HG02763 (cell line): ENCODE results near the gene SGPL1.
"Not testable (repeated sequence)": the region's sequence is repeated elsewhere in the genome, so short reads cannot be mapped to it uniquely, and the experiment has no call there.

ENCODE experiments used
- ATAC-seq: cut with Tn5 transposase; IDR thresholded peaks from one replicate; pipeline ENCODE4 v1.9.1; 2021; ENCODE audit warnings: mild to moderate bottlenecking, moderate library complexity; ENCODE audit not compliant: unreplicated experiment

The SGPL1 gene, protein sequence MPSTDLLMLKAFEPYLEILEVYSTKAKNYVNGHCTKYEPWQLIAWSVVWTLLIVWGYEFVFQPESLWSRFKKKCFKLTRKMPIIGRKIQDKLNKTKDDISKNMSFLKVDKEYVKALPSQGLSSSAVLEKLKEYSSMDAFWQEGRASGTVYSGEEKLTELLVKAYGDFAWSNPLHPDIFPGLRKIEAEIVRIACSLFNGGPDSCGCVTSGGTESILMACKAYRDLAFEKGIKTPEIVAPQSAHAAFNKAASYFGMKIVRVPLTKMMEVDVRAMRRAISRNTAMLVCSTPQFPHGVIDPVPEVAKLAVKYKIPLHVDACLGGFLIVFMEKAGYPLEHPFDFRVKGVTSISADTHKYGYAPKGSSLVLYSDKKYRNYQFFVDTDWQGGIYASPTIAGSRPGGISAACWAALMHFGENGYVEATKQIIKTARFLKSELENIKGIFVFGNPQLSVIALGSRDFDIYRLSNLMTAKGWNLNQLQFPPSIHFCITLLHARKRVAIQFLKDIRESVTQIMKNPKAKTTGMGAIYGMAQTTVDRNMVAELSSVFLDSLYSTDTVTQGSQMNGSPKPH

DNA sequence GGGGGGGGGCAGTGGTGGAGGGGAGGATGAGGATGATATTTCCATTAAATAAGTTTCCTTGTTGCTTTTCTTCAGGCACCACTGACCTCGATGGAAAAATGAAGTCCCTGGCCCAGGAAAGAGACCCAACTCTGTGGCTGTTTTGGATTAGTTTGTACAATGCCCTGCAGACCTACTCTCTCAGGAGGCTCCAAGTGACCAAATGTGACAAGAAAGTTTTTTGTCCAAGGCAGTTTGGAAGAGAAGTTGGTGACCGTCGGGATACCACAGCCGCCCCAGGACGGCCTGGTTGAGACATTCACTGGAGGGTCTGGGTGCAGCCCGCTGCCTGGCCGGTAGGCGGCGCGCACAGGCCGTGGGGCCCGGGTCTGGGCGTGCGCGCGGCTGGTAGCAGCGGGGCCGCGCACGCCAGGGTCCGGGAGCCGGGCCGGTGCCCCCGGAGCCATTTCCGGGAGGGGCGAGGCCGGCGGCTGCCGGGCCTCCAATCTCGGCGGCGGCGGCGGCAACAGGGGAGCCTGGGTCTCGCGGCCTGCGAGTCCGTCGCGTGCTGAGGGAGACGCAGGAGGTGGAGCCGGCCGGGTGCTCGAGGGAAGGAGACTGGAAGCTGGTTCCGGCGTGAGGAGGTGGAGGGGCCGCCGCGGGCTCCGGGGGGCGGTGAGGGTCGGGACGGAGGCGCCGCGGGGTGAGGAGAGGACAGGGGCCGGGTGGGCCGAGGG, at the start of gene SGPL1:
Gene SGPL1 (plus strand): TSS at position 445 of the 716 bp plus-strand sequence. CDS start 906 bp downstream, outside the sequence.
- ATAC-seq: peak; percentile 95

GRCh38 chr10:70768026-70768685, 47.6 kb upstream of the SGPL1 start:
- not testable (repeated sequence) for ATAC-seq

- ATAC-seq: no peak
These were observed 46.6 kb upstream of the SGPL1 start for GRCh38 chr10:70769121-70769520.

- no peak for ATAC-seq
These were observed 45.7 kb upstream of the SGPL1 start for GRCh38 chr10:70770001-70770400.

GRCh38 chr10:70770516-70770915, 45.2 kb upstream of the SGPL1 start:
- ATAC-seq: not testable (repeated sequence)

- no peak for ATAC-seq
These were observed 44.2 kb upstream of the SGPL1 start for GRCh38 chr10:70771311-70772194.

DNA sequence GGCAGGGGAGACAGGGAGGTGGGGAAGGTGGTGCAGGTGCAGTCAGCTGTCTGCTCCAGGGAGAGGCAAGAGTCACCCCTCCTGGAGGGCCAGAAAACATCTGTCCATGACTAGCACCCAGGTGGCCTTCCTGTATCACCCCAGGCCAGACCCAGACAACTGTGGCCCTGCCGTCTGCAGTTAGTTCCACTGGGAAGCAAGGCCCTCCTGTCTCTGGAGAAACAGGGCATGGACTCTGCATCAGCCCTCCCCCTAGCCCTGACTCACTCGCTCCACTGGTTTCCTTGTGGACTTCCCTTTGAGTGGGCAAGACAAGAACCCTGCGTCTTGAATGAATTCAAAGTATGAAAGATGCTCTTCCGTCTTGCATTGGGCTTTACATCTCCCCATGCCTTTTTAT, 43.1 kb upstream of the SGPL1 start:
- no peak for ATAC-seq

DNA sequence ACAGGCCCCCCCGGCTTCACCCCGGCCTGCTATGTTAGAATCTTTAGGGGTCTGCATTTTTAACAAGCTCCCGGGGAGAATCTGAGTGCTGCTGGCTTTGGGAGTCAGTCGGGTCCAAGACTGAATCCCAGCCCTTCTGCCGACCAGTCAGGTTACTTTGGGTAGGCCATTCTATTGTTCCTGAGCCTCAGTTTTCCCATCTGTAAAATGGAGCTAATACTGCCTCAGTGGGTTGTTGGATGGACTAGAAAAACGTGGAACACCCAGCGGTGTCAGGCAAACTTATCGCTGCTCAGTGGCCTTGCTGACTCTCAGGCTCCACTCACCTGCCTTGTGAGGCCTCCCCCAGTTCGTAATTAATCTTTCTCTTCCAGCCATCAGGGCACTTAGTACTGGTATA, 42.3 kb upstream of the SGPL1 start:
- ATAC-seq: no peak

DNA sequence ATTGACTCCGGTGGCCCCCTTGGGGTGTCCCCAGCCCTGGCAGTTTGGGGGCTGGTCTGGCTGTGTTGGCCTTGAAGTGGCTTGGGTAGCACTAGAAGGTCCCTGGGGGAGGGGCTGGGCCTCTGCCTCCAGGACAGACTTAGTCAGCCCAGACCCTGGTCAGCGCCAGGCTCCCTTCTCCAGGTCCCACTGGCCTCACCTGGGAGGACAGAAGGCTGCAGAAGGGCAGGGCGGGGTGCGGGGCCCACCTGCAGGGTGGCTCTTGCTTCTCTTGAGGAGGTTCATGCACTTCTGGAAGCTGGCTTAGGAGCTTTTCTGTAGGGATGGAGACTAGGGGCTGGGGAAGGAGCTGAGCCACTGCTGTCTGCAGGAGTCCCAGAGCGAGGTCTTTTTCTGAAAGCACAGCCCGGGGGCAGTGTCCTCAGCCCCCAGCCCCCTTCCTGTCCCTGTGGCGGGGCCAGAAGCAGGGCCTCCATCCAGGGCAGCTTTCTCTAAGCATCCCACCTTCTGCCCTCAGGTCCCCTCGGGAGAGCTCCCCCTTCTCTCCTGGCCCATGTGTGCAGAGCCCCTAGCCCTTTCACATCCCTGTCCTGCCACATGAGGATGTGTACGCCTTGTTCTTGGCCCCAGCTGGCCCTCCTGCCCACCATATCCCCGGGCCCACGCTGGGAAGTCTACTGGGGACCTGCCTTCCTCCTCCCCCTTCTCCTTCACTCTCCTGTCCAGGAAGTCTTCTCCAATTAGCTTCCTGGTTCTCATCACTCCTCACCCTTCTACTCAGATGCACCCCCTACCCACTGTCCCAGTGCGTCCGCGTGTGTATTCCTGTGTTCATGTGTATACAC, 41.6 kb upstream of the SGPL1 start:
- ATAC-seq: no peak

DNA sequence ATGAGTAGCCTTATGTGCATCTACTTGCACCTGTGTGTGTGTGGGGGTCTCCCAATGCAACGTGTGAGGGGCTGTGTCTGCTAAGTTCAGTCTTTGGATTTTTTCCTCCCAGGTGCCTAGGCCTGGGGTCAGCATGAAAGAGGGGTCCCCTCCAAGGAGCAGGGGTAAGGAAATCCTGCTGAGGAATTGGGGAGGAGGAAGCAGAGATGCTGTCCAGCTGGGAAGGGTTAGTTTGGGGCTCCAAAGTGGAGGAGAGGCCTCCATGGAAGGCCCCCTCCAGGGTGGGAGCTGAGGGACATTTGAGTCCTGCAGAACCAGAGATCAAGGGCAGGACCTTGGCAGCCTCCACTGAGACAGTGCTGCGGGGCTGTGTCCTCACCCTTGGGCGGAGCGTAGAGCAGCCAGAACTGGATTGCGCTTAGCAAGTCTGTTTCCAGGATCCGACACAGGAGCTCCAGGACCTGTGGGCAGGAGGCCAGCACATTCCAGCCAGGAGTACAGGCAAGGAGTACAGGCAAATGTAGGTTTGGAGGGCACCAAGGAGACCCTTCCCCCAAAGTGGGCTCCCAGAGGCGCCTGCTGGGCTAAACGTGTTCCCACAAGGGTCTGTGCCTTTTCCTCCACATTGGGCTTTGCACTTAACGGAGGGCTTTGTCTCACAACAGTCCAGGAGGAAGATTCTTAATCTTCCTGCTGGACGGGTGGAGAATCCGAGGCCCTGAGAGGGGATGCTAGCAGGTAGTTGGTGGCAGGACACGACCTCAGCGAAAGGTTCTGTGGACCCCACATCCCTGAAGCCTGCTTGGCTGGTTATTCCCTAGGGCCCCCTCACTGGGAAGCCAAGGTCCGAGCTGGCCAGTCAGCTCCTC, 40.7 kb upstream of the SGPL1 start:
- no peak for ATAC-seq

- ATAC-seq: no peak
These were observed 39.9 kb upstream of the SGPL1 start for GRCh38 chr10:70775679-70776454.

DNA sequence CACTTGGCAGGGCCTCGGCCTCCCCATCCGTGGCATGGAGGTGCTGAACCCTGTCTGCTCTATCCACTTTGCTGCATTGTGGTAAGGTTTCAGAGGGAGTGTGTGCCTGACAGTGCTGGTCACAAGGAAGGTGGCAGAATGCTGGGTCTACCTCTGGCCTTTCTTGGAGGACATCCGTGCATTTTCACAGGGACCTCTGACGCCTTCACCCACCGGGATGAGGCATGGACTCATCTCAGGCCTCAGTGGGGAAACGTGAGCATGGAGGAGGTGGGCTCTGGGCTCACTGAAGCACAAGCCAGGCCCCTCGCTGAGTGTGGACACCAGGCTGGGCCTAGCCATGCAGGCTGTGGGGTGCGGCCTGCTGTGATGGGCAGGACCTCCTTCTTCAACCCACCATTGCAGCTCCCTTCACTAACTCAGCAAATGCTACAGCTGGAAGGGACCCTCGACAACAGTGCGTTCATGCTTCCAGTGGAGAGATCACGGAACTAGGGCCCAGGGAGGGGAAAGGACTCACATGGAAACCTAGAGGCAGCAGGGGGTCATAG, 39.2 kb upstream of the SGPL1 start:
- no peak for ATAC-seq

GRCh38 chr10:70777063-70777875, 38.5 kb upstream of the SGPL1 start:
- no peak for ATAC-seq

DNA sequence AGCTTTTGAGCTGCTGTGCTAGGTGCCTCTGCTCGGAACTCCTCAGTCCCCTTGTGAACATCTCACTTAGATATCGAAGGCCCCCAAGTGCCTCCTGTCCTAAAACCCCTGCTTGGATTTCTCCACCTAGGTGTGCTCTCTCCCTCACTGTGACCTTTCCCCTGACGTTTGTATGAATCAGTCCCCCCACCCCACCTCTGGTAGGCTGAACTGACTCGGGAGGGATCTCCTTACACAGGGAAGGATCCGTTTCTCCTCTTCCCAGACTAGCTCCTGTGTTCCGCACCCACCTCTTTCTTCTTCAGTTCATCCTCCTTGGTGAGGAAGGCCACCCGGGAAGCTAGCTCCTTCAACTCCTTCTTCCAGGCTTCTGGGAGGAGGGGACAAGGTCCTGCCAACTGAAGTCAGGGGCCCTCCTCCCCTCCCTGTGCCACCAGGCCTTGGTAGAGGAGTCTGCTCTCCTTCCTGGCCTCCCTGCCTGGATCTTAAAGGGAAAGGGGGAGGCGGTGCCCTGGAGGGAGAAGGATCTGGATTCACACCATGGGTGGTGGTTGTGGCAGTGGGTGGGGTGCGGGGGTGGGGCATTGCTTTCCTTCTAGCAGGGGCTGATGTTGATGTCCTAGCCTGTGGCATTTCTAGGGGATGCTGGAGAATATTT, 37.4 kb upstream of the SGPL1 start:
- ATAC-seq: no peak

DNA sequence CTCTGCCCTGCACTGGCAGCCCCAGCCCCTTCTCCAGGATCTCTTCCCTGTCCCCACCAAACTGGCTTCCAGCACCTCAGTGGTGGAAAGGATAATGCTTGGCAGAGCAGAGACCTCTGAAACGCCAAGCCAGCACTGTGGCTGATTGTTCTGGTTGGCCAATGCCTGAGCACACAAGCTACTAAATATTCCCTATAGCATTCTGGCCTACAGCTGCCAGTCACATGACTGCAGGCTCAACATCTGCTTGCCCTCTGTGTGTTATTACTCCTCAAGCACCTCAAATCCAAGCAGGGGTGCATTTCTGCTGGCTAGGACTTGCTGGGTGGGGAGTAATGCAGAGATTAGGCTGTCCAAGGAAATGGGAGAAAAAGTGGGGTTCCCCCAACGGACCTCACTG, 36.7 kb upstream of the SGPL1 start:
- ATAC-seq: no peak
